ENCODE results near the gene POU2F3. TPM values are rescaled to one million over a fixed set of nuclear protein-coding genes. Genes with fewer than 3 reads are reported as not detected.

The POU2F3 gene
- total RNA-seq, 1 experiment from 2014 or later: not detected

- no peak overlapping the region for H3K27ac ChIP-seq (ENCODE audit: low read length)
- in situ Hi-C loops (cut with HindIII; ENCODE audit: low pct_unique_long_range_greater_than_20kb, low sequenced_read_pairs) (no loop called here), intact Hi-C loops (cut with micrococcal nuclease; ENCODE audit: unreplicated experiment) (loop anchor here (1.0 kb wide), 1 partner anchor 65 kb away; no protein-coding TSS in a partner anchor)
- no peak overlapping the region for H3K4me3 ChIP-seq (ENCODE audit: low read depth in 2 of 2, low read length in 2 of 2)
- DNase-seq (ENCODE audit: low read depth, low spot score) (peak; percentile 47), ATAC-seq (peak; percentile 87)
- ChIA-PET POLR2A (interaction anchor here (0.5 to 1.3 kb wide), 2 partner anchors 63 to 90 kb away, joined by 3 to 5 read pairs; partner anchors contain the start of gene TLCD5), CTCF (interaction anchor here (1.4 to 5.1 kb wide), 4 partner anchors 11 to 68 kb away, joined by 3 to 52 read pairs (median 21); no protein-coding TSS in a partner anchor)
- H3K9me3 ChIP-seq (ENCODE audit: control insufficient read depth, insufficient read depth, low read depth, low read length): no peaks in the 10 kb centered on the region
- no peaks in the 10 kb centered on the region for H3K36me3 ChIP-seq (ENCODE audit: control insufficient read depth, insufficient read depth, low read length)
- H3K4me1 ChIP-seq (ENCODE audit: control insufficient read depth, insufficient read depth, low read length): peaks cover 4% of the 10 kb centered on the region; the same call in 1 of the 2 replicates
- peaks cover 24% of the 10 kb centered on the region for H3K27me3 ChIP-seq (ENCODE audit: control insufficient read depth, insufficient read depth, low read length)
- no peak for TF ChIP-seq TCF7L2 (IDR thresholded peaks at IDR 0.05; ENCODE audit: low read depth, low read length)
- peak; percentile 97 for TF ChIP-seq CTCF (IDR thresholded peaks at IDR 0.05)
- BruUV-seq (replicated peaks): no TSS peak
Measured at GRCh38 chr11:120235024-120235628, 4.8 kb upstream of the POU2F3 start.

- no TSS peak for BruUV-seq (replicated peaks)
- H3K4me1 ChIP-seq (ENCODE audit: control insufficient read depth, insufficient read depth, low read length): peaks cover 4% of the 10 kb centered on the region; the same call in 1 of the 2 replicates
- ChIA-PET POLR2A (interaction anchor here (0.6 to 1.3 kb wide), 4 partner anchors 9 to 89 kb away, joined by 3 to 16 read pairs (median 4); partner anchors contain the start of gene TLCD5), CTCF (interaction anchor here (1.1 to 5.1 kb wide), 3 partner anchors 11 to 67 kb away, joined by 3 to 52 read pairs (median 38); no protein-coding TSS in a partner anchor)
- peaks cover 22% of the 10 kb centered on the region for H3K27me3 ChIP-seq (ENCODE audit: control insufficient read depth, insufficient read depth, low read length)
- H3K9me3 ChIP-seq (ENCODE audit: control insufficient read depth, insufficient read depth, low read depth, low read length): no peaks in the 10 kb centered on the region
- no peaks in the 10 kb centered on the region for H3K36me3 ChIP-seq (ENCODE audit: control insufficient read depth, insufficient read depth, low read length)
- DNase-seq (ENCODE audit: low read depth, low spot score) (no peak), ATAC-seq (peak; percentile 64)
- no peak overlapping the region for H3K4me3 ChIP-seq (ENCODE audit: low read depth in 2 of 2, low read length in 2 of 2)
- TF ChIP-seq POLR2AphosphoS5 (IDR thresholded peaks at IDR 0.05; ENCODE audit: low read depth, low read length) (peak; percentile 88; the same call in 1 of the 2 replicates), SIN3A (IDR thresholded peaks at IDR 0.05; ENCODE audit: borderline replicate concordance, insufficient read depth, low read depth, low read length) (no peak)
- intact Hi-C loops (cut with micrococcal nuclease; ENCODE audit: unreplicated experiment) (no loop called here), in situ Hi-C loops (cut with HindIII; ENCODE audit: low pct_unique_long_range_greater_than_20kb, low sequenced_read_pairs) (no loop called here)
- no peak overlapping the region; the same call in 1 of the 2 replicates for H3K27ac ChIP-seq (ENCODE audit: low read length)
Measured at GRCh38 chr11:120236169-120237107, 3.5 kb upstream of the POU2F3 start.

GRCh38 chr11:120238968-120239620 is 846 bp upstream of the POU2F3 start:
- H3K4me3 ChIP-seq (ENCODE audit: low read depth in 2 of 2, low read length in 2 of 2): no peak overlapping the region
- no TSS peak for BruUV-seq (replicated peaks)
- H3K27me3 ChIP-seq (ENCODE audit: control insufficient read depth, insufficient read depth, low read length): peaks cover 22% of the 10 kb centered on the region
- in situ Hi-C loops (cut with HindIII; ENCODE audit: low pct_unique_long_range_greater_than_20kb, low sequenced_read_pairs) (no loop called here), intact Hi-C loops (cut with micrococcal nuclease; ENCODE audit: unreplicated experiment) (no loop called here)
- no peaks in the 10 kb centered on the region for H3K36me3 ChIP-seq (ENCODE audit: control insufficient read depth, insufficient read depth, low read length)
- H3K9me3 ChIP-seq (ENCODE audit: control insufficient read depth, insufficient read depth, low read depth, low read length): no peaks in the 10 kb centered on the region
- no peak for ATAC-seq
- DNase-seq (ENCODE audit: low read depth, low spot score): no peak
- H3K4me1 ChIP-seq (ENCODE audit: control insufficient read depth, insufficient read depth, low read length): peaks cover 4% of the 10 kb centered on the region; the same call in 1 of the 2 replicates
- POLR2A ChIA-PET: no interaction called here
- no peak for TF ChIP-seq CTCF (IDR thresholded peaks at IDR 0.05)
- TF ChIP-seq REST (IDR thresholded peaks at IDR 0.05; ENCODE audit: insufficient read depth in 1 of 2, low read depth in 2 of 2, low read length in 1 of 2): no peak
- CTCF ChIA-PET: interaction anchor here (0.9 to 1.3 kb wide), 3 partner anchors 49 to 64 kb away, joined by 3 to 6 read pairs (median 5); no protein-coding TSS in a partner anchor
- H3K27ac ChIP-seq (ENCODE audit: low read length): no peak overlapping the region
